Osteocyte (in vitro differentiated cells): ENCODE results near the gene OPCML. TPM values are rescaled to one million over a fixed set of nuclear protein-coding genes. Genes with fewer than 3 reads are reported as not detected.

Experiments used
- DNase-seq: peaks from one replicate; pipeline ENCODE4 v3.0.0; 2021; ENCODE audit warnings: mixed read lengths; ENCODE audit not compliant: unreplicated experiment; ENCODE audit errors: extremely low spot score
- H3K27ac Mint-ChIP-seq: one replicate; pipeline ENCODE4 v1.8.0; 2021; ENCODE audit warnings: mild to moderate bottlenecking, mixed read lengths; ENCODE audit not compliant: unreplicated experiment
- H3K27me3 Mint-ChIP-seq: one replicate; pipeline ENCODE4 v1.8.0; 2021; ENCODE audit warnings: mixed read lengths; ENCODE audit not compliant: unreplicated experiment
- H3K36me3 Mint-ChIP-seq: one replicate; pipeline ENCODE4 v1.8.0; 2021; ENCODE audit warnings: mixed read lengths; ENCODE audit not compliant: unreplicated experiment
- H3K4me1 Mint-ChIP-seq: one replicate; pipeline ENCODE4 v1.8.0; 2021; ENCODE audit warnings: mixed read lengths; ENCODE audit not compliant: unreplicated experiment
- H3K4me3 Mint-ChIP-seq: one replicate; pipeline ENCODE4 v1.8.0; 2021; ENCODE audit warnings: mild to moderate bottlenecking, moderate library complexity, mixed read lengths; ENCODE audit not compliant: unreplicated experiment
- H3K9me3 Mint-ChIP-seq: one replicate; pipeline ENCODE4 v1.8.0; 2021; ENCODE audit warnings: mixed read lengths; ENCODE audit not compliant: unreplicated experiment
- CTCF ChIP-seq: fragments of 200-600 bp; sonication (generic); IDR thresholded peaks from 2 replicates; pipeline ENCODE4 v1.5.0; 2021; ENCODE audit warnings: antibody characterized with exemption, mild to moderate bottlenecking, moderate library complexity
- total RNA-seq: library from RNA; stranded (reverse); gene quantifications from 2 replicates; pipeline ENCODE4 v1.2.1, GENCODE V29; 2021

The OPCML gene
- total RNA-seq, 1 donor from 2014 or later: 0.11 TPM

DNA sequence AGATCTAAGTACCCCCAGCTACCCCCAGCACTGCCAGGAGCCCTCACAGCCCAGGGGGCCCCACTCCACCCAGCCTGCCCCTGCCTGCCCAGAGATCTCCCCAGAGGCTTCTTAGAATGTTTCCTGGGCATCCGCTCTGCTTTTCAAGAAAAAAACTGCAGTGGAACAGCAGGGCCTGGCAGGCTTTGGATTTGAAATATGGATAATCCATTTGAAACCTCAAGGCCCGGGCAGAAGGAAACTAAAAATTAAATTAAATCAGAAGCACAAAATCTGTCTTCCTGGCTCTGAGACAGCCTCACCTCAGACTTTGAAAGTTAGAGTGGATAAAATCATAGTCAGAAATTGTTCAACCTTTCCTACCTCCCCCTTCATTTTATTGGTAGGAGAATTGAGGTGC is 273.6 kb downstream of the OPCML start:
- H3K9me3 Mint-ChIP-seq: no peaks in the 10 kb centered on the region

GRCh38 chr11:133254601-133255000 is 277.7 kb downstream of the OPCML start:
- H3K27ac Mint-ChIP-seq: no peak overlapping the region
- H3K4me1 Mint-ChIP-seq: no peaks in the 10 kb centered on the region
- no peaks in the 10 kb centered on the region for H3K9me3 Mint-ChIP-seq
- H3K27me3 Mint-ChIP-seq: no peaks in the 10 kb centered on the region
- DNase-seq: no peak
- TF ChIP-seq CTCF: no peak
- no peak overlapping the region for H3K4me3 Mint-ChIP-seq
- no peaks in the 10 kb centered on the region for H3K36me3 Mint-ChIP-seq

More for the DNA sequence above, 273.6 kb downstream of the OPCML start:
- DNase-seq: no peak
- TF ChIP-seq CTCF: no peak
- no peaks in the 10 kb centered on the region for H3K27me3 Mint-ChIP-seq
- no peak overlapping the region for H3K27ac Mint-ChIP-seq
- no peaks in the 10 kb centered on the region for H3K4me1 Mint-ChIP-seq
- H3K36me3 Mint-ChIP-seq: no peaks in the 10 kb centered on the region
- H3K4me3 Mint-ChIP-seq: no peak overlapping the region

DNA sequence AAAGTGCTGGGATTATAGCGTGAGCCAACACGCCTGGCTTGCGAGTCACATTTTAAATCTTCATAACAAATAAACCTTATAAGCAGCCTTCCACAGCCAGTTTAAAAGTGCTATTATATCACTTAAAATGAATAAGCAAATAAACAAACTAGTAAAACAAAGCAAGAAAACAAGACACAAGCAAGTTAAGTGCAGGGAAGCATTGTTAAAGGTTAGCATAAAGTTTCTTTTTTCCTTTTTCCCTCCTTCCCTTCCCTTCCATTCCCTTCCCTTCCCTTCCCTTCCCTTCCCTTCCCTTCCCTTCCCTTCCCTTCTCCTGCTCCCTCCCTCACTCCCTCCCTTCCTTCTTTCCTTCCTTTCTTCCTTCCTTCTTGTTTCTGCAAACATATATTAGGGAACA is 278.7 kb downstream of the OPCML start:
- no peaks in the 10 kb centered on the region for H3K27me3 Mint-ChIP-seq
- H3K27ac Mint-ChIP-seq: no peak overlapping the region
- TF ChIP-seq CTCF: no peak
- DNase-seq: no peak
- no peaks in the 10 kb centered on the region for H3K4me1 Mint-ChIP-seq
- H3K9me3 Mint-ChIP-seq: peaks cover 6% of the 10 kb centered on the region
- H3K4me3 Mint-ChIP-seq: no peak overlapping the region
- no peaks in the 10 kb centered on the region for H3K36me3 Mint-ChIP-seq

DNA sequence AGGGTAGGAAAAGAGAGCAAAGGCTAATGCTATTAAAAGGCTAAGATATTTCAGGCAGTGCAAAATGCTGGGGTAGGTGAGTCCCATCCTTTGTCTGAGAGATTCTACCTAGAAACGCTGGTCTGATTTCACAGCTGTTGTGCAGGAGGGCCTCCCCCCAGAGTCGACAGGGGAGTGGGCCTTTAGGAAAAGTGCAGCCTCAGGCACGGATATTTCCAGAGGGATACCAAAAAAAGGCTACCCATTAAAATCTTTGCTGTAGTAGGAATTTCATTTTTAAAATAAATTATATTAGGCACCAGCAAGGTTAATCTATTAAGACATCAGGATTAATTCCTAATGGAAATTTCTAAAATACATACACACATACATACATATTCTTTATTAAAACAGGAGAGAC is 280.5 kb downstream of the OPCML start:
- no peaks in the 10 kb centered on the region for H3K27me3 Mint-ChIP-seq
- H3K36me3 Mint-ChIP-seq: no peaks in the 10 kb centered on the region
- peaks cover 13% of the 10 kb centered on the region for H3K9me3 Mint-ChIP-seq
- TF ChIP-seq CTCF: no peak
- DNase-seq: no peak
- H3K4me3 Mint-ChIP-seq: no peak overlapping the region
- no peak overlapping the region for H3K27ac Mint-ChIP-seq
- H3K4me1 Mint-ChIP-seq: no peaks in the 10 kb centered on the region

DNA sequence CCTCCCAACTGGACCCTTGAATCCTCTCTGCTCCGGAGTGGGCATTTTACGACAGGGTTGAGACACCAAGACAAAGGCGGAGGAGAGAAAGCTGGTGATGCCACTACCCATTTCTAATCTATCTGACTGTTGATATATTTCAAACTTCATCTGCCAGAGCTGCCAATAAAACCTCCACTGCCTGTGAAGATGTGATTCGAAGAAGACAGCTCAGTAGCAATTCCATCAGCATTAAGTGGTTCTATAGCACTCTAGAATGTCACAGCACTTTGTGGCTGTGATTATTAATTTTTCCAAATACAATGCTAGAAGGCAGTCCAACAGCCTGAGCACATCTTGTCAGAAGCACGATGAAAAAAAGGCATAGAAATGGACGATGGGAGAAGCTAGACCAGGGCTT is 282.8 kb downstream of the OPCML start:
- H3K4me3 Mint-ChIP-seq: no peak overlapping the region

More for the DNA sequence above, 282.8 kb downstream of the OPCML start:
- H3K9me3 Mint-ChIP-seq: peaks cover 13% of the 10 kb centered on the region
- no peaks in the 10 kb centered on the region for H3K36me3 Mint-ChIP-seq
- H3K27me3 Mint-ChIP-seq: no peaks in the 10 kb centered on the region
- H3K4me1 Mint-ChIP-seq: no peaks in the 10 kb centered on the region
- no peak overlapping the region for H3K27ac Mint-ChIP-seq
- DNase-seq: no peak
- TF ChIP-seq CTCF: no peak
